ENCODE results near the gene SNX4.

- TF ChIP-seq, protein P1, sequence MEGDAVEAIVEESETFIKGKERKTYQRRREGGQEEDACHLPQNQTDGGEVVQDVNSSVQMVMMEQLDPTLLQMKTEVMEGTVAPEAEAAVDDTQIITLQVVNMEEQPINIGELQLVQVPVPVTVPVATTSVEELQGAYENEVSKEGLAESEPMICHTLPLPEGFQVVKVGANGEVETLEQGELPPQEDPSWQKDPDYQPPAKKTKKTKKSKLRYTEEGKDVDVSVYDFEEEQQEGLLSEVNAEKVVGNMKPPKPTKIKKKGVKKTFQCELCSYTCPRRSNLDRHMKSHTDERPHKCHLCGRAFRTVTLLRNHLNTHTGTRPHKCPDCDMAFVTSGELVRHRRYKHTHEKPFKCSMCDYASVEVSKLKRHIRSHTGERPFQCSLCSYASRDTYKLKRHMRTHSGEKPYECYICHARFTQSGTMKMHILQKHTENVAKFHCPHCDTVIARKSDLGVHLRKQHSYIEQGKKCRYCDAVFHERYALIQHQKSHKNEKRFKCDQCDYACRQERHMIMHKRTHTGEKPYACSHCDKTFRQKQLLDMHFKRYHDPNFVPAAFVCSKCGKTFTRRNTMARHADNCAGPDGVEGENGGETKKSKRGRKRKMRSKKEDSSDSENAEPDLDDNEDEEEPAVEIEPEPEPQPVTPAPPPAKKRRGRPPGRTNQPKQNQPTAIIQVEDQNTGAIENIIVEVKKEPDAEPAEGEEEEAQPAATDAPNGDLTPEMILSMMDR (IDR thresholded peaks at IDR 0.05; ENCODE audit: low read depth, low read length), result no peak
- TF ChIP-seq MYC (IDR thresholded peaks at IDR 0.05; ENCODE audit: low read depth, low read length), result no peak
- no peak for TF ChIP-seq POLR2A (IDR thresholded peaks at IDR 0.05; ENCODE audit: extremely low read depth, insufficient read length)
Measured at GRCh38 chr3:125515421-125515820, 4.6 kb downstream of the SNX4 start.

Data from NB4 (cell line).